Measurements from ENCODE around the gene OBP2A. TPM values are rescaled to one million over a fixed set of nuclear protein-coding genes. Genes with fewer than 3 reads are reported as not detected.

The OBP2A gene
- total and polyA plus RNA-seq, 2 donors (not counting 3 experiments of a cell fraction or from before 2014, with no cell fraction given), result not detected

DNA sequence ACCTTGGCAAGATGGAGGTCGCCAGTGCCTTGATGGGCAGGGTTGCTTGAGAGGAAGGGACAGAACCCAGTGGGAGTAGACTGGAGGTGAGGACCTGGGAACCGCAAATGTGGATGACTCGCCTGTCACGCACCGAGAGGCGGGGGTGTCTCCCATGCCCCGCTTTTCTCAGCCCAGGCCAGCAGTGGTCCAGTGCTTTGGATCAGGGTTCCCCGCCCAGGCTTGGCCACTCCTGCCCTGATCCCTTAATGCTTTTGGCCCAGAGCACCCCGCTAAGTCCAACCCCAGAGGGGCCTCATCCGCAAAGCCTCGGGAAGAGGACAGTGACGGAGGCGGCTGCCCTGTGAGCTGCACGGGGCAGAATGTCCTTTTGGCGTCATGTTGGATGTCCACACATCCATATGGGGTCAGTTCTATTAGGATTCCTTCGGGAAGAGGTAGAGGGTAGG lies 43.0 kb upstream of the OBP2A start:
- no TSS peak for BruUV-seq (replicated peaks)
- no peak overlapping the region for H3K4me3 ChIP-seq (replicated peaks in 1 of 3; ENCODE audit: insufficient read depth in 1 of 3, low read depth in 1 of 3, low read length in 3 of 3)
- peaks cover 2 to 28% of the 10 kb centered on the region in 2 experiments for H3K36me3 ChIP-seq (ENCODE audit: control insufficient read depth in 2 of 2, extremely low read depth in 1 of 2, insufficient read depth in 2 of 2, low read length in 2 of 2)
- dilution Hi-C loops (cut with MboI; ENCODE audit: extremely low pct_ligation_motif_present, low sequenced_read_pairs), result no loop called here
- H3K4me2 ChIP-seq (ENCODE audit: insufficient read depth, low read length), result no peak overlapping the region
- H2AFZ ChIP-seq (ENCODE audit: low read depth, low read length), result no peak overlapping the region
- H3K9me1 ChIP-seq (replicated peaks; ENCODE audit: control insufficient read depth, extremely low read depth, insufficient read depth, low read length), result no peaks in the 10 kb centered on the region
- no peaks in the 10 kb centered on the region for H3K9me3 ChIP-seq (replicated peaks; ENCODE audit: control insufficient read depth, insufficient read depth, low read length)
- ChIA-PET CTCF (no interaction called here), POLR2A (no interaction called here)
- FAIRE-seq, result no peak
- TF ChIP-seq POLR2A (IDR thresholded peaks at IDR 0.05; ENCODE audit: low read depth, low read length) (no peak), FOS (IDR thresholded peaks at IDR 0.05; ENCODE audit: borderline replicate concordance, insufficient read depth, low read length) (no peak)
- TF ChIP-seq, protein P1, sequence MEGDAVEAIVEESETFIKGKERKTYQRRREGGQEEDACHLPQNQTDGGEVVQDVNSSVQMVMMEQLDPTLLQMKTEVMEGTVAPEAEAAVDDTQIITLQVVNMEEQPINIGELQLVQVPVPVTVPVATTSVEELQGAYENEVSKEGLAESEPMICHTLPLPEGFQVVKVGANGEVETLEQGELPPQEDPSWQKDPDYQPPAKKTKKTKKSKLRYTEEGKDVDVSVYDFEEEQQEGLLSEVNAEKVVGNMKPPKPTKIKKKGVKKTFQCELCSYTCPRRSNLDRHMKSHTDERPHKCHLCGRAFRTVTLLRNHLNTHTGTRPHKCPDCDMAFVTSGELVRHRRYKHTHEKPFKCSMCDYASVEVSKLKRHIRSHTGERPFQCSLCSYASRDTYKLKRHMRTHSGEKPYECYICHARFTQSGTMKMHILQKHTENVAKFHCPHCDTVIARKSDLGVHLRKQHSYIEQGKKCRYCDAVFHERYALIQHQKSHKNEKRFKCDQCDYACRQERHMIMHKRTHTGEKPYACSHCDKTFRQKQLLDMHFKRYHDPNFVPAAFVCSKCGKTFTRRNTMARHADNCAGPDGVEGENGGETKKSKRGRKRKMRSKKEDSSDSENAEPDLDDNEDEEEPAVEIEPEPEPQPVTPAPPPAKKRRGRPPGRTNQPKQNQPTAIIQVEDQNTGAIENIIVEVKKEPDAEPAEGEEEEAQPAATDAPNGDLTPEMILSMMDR (IDR thresholded peaks at IDR 0.05; ENCODE audit: extremely low read depth in 1 of 2, insufficient read depth in 1 of 2, low read depth in 1 of 2, low read length in 2 of 2), result no peak
- no peak overlapping the region for H3K27ac ChIP-seq (ENCODE audit: insufficient read depth, low read depth, low read length)
- H3K79me2 ChIP-seq (ENCODE audit: control insufficient read depth, insufficient read depth, low read length), result peaks cover 21% of the 10 kb centered on the region
- H4K20me1 ChIP-seq (replicated peaks; ENCODE audit: control insufficient read depth, extremely low read depth, insufficient read depth, low read length), result no peaks in the 10 kb centered on the region
- no peak for DNase-seq (ENCODE audit: low read depth, low spot score)
- H3K4me1 ChIP-seq (ENCODE audit: control insufficient read depth, extremely low read depth, insufficient read depth, low read length), result peaks cover 14% of the 10 kb centered on the region
- no peaks in the 10 kb centered on the region for H3K27me3 ChIP-seq (ENCODE audit: control insufficient read depth in 2 of 2, insufficient read depth in 2 of 2, low read length in 2 of 2)
- intact Hi-C loops (cut with micrococcal nuclease), result loop anchor here (5.0 kb wide), 1 partner anchor 99 kb away; no protein-coding TSS in a partner anchor
- no peak overlapping the region for H3K9ac ChIP-seq (replicated peaks; ENCODE audit: extremely low read depth, insufficient read depth, low read length)

- Histone ChIP-seq H3K9me3 (replicated peaks; ENCODE audit: control insufficient read depth, insufficient read depth, low read length) (no peaks in the 10 kb centered on the region), H3K27ac (ENCODE audit: insufficient read depth, low read depth, low read length) (no peak overlapping the region), H3K4me3 (replicated peaks in 1 of 3; ENCODE audit: insufficient read depth in 1 of 3, low read depth in 1 of 3, low read length in 3 of 3) (no peak overlapping the region), H3K4me1 (ENCODE audit: control insufficient read depth, extremely low read depth, insufficient read depth, low read length) (peaks cover 14% of the 10 kb centered on the region), H4K20me1 (replicated peaks; ENCODE audit: control insufficient read depth, extremely low read depth, insufficient read depth, low read length) (no peaks in the 10 kb centered on the region), H3K4me2 (ENCODE audit: insufficient read depth, low read length) (no peak overlapping the region), H3K27me3 (ENCODE audit: control insufficient read depth in 2 of 2, insufficient read depth in 2 of 2, low read length in 2 of 2) (no peaks in the 10 kb centered on the region), H3K9ac (replicated peaks; ENCODE audit: extremely low read depth, insufficient read depth, low read length) (no peak overlapping the region), H3K36me3 (ENCODE audit: control insufficient read depth in 2 of 2, extremely low read depth in 1 of 2, insufficient read depth in 2 of 2, low read length in 2 of 2) (peaks cover 2 to 28% of the 10 kb centered on the region in 2 experiments), H2AFZ (ENCODE audit: low read depth, low read length) (no peak overlapping the region), H3K79me2 (ENCODE audit: control insufficient read depth, insufficient read depth, low read length) (peaks cover 21% of the 10 kb centered on the region), H3K9me1 (replicated peaks; ENCODE audit: control insufficient read depth, extremely low read depth, insufficient read depth, low read length) (no peaks in the 10 kb centered on the region)
- intact Hi-C loops (cut with micrococcal nuclease) (loop anchor here (1.0 to 5.0 kb wide), 2 partner anchors 13 to 99 kb away; no protein-coding TSS in a partner anchor), dilution Hi-C loops (cut with MboI; ENCODE audit: extremely low pct_ligation_motif_present, low sequenced_read_pairs) (no loop called here)
- FAIRE-seq (no peak), DNase-seq (ENCODE audit: low read depth, low spot score) (no peak)
- no TSS peak for BruUV-seq (replicated peaks)
- no peak for TF ChIP-seq GATA2 (IDR thresholded peaks at IDR 0.05; ENCODE audit: insufficient read depth, insufficient read length, low read depth, low read length)
- TF ChIP-seq FOS (IDR thresholded peaks at IDR 0.05; ENCODE audit: borderline replicate concordance, insufficient read depth, low read length), result no peak
- TF ChIP-seq POLR2A (IDR thresholded peaks at IDR 0.05; ENCODE audit: low read depth, low read length), result no peak
- TF ChIP-seq MYC (IDR thresholded peaks at IDR 0.05; ENCODE audit: low read depth, low read length), result no peak
- TF ChIP-seq, protein P1 (IDR thresholded peaks at IDR 0.05; ENCODE audit: extremely low read depth in 1 of 2, insufficient read depth in 1 of 2, low read depth in 1 of 2, low read length in 2 of 2), result no peak
- CTCF ChIA-PET, result interaction anchor here (1.1 to 1.4 kb wide), 6 partner anchors 19 to 98 kb away, joined by 3 to 6 read pairs (median 4); no protein-coding TSS in a partner anchor
- POLR2A ChIA-PET, result no interaction called here
These were observed 42.3 kb upstream of the OBP2A start for GRCh38 chr9:135503371-135504261.
